ENCODE measurements around the gene CROCC2.

The CROCC2 gene

DNA sequence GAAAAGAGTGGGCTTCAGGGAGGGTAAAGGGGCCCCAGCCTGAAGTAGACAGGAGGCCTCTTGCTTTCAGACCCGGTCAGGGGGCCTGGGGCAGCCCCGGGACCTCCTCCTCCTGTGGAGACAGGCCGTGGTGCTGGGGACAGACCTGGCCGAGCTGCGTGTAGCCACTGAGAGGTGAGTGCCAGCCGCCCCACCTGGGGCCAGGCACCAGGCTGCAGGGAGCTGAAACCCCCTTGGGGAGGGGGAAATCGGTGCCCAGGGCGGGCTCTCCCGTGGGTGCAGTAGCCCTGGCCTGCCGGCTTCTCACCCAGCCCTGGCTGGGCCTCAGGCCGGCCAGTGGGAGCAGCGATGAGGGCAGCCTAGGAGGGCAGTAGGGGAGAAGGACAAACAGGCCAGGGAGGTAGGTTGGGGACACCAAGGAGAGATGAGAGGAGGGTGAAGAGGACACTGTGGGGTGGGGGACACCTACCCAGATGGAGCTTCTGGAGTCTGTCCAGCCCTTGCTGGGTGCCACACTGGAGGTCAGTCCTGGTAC is 24.0 kb downstream of the CROCC2 start:
- DNase-seq (ENCODE audit: low read depth): no peak
- H3K4me3 ChIP-seq (ENCODE audit: low read depth, low read length): no peak overlapping the region
- TF ChIP-seq, protein P1, sequence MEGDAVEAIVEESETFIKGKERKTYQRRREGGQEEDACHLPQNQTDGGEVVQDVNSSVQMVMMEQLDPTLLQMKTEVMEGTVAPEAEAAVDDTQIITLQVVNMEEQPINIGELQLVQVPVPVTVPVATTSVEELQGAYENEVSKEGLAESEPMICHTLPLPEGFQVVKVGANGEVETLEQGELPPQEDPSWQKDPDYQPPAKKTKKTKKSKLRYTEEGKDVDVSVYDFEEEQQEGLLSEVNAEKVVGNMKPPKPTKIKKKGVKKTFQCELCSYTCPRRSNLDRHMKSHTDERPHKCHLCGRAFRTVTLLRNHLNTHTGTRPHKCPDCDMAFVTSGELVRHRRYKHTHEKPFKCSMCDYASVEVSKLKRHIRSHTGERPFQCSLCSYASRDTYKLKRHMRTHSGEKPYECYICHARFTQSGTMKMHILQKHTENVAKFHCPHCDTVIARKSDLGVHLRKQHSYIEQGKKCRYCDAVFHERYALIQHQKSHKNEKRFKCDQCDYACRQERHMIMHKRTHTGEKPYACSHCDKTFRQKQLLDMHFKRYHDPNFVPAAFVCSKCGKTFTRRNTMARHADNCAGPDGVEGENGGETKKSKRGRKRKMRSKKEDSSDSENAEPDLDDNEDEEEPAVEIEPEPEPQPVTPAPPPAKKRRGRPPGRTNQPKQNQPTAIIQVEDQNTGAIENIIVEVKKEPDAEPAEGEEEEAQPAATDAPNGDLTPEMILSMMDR (IDR thresholded peaks at IDR 0.05; ENCODE audit: control insufficient read depth, extremely low read depth, insufficient read depth): no peak

DNA sequence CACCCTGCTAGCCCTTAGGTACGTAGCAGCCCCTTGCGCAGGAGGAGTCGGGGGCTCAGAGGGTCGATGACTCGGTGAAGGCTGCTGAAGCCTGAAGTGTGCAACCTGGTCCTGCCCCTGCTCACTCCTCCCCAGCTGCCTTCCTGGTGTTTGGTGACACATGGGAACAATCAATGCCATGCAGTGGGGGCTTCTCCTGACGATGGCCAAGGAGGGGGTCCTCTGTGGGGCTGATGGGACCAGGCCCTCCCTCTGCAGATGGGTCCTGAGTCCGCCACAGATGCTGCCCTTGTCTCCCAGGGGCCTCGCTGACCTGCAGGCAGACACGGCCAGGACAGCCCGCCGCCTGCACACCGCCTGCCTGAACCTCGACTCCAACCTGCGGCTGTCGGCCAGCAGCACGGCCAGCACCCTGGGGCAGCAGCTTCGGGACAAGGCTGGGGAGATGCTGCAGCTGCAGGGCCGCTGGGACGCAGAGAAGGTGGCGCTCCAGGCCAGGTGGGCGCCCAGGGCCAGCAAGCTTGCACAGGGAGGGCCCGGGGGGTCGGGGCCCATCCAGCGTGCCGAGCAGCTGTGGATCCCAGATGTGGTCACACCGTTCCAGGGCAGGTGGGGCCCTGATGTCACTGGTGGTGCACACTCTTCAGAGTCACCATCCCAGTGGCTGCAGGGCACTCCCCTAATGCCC is 24.6 kb downstream of the CROCC2 start:
- TF ChIP-seq, protein P1 (IDR thresholded peaks at IDR 0.05; ENCODE audit: control insufficient read depth, extremely low read depth, insufficient read depth): no peak
- H3K4me3 ChIP-seq (ENCODE audit: low read depth, low read length): no peak overlapping the region
- no peak for DNase-seq (ENCODE audit: low read depth)

GRCh38 chr2:240931319-240931949 is 25.3 kb downstream of the CROCC2 start:
- TF ChIP-seq, protein P1 (IDR thresholded peaks at IDR 0.05; ENCODE audit: control insufficient read depth, extremely low read depth, insufficient read depth): no peak
- DNase-seq (ENCODE audit: low read depth): no peak
- no peak overlapping the region for H3K4me3 ChIP-seq (ENCODE audit: low read depth, low read length)

GRCh38 chr2:240932001-240932723 is 26.0 kb downstream of the CROCC2 start:
- TF ChIP-seq, protein P1 (IDR thresholded peaks at IDR 0.05; ENCODE audit: control insufficient read depth, extremely low read depth, insufficient read depth): no peak
- DNase-seq (ENCODE audit: low read depth): no peak

GRCh38 chr2:240932724-240933047 is 26.6 kb downstream of the CROCC2 start:
- DNase-seq (ENCODE audit: low read depth): no peak
- H3K4me3 ChIP-seq (ENCODE audit: low read depth, low read length): no peak overlapping the region
- TF ChIP-seq, protein P1 (IDR thresholded peaks at IDR 0.05; ENCODE audit: control insufficient read depth, extremely low read depth, insufficient read depth): no peak

More at GRCh38 chr2:240932001-240932723, 26.0 kb downstream of the CROCC2 start:
- H3K4me3 ChIP-seq (ENCODE audit: low read depth, low read length): no peak overlapping the region

DNA sequence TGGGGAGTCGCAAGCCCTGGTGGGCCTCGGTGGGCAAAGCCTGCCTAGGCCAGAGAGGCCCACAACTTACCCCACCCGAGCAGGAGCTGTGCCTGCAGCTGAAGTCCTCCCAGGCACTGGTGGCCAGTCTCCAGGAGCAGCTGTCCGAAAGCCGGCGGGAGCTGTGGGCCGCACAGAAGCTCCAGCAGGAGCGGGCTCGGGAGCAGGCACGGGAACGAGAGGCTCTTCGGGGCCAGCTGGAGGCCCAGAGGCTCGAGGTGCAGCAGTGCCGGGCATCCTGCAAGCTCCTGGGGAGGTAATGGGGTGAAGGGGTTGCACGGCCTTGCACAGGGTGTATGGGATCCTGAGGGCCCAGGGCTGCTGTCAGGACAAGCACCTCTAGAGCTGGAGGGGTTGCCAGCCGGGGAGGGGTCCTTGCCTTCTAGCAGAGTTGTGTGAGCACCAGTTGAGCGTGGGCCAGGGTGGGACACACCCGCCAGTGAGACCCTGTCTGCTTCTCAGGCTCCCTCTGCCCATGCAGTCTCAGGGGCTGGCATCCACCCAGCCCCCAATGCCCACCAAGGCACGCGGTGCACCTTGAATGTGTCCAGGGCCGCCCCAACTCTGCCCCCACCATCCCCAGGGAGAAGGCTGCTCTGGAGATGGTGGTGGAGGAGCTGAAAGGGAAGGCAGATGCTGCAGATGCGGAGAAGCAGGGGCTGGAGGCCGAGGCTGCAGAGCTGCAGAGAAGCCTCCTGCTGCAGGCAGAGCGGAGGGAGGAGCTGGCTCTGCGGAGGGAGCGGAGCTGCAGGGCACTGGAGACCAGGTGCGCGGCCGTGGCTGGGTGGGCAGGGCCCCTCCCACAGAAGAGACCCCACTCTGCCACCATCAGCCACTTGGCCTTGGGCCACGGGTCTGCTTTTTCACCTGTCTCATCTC is 27.2 kb downstream of the CROCC2 start:
- TF ChIP-seq, protein P1 (IDR thresholded peaks at IDR 0.05; ENCODE audit: control insufficient read depth, extremely low read depth, insufficient read depth): no peak
- no peak for DNase-seq (ENCODE audit: low read depth)
- H3K4me3 ChIP-seq (ENCODE audit: low read depth, low read length): no peak overlapping the region

Measured in LNCaP clone FGC (cell line).